Heart left ventricle (tissue), 16 donors: ENCODE measurements around the gene NEDD8. TPM values are rescaled to one million over a fixed set of nuclear protein-coding genes. Genes with fewer than 3 reads are reported as not detected.

Experiments used
- ATAC-seq, 4 donors: fragments of 200-7000 bp; cut with Tn5 transposase; one replicate each; pipeline ENCODE4 v1.9.1; 2020 to 2022; ENCODE audit warnings: moderate library complexity in 4 of 4, mild to moderate bottlenecking in 3 of 4, moderate number of reproducible peaks in 1 of 4
- DNase-seq, 5 donors: peaks; one replicate each; pipeline ENCODE4 v3.0.0-alpha.2; 2020
- H3K27ac ChIP-seq, 12 donors: fragments of 200-600 bp; sonication (generic) in 4 of 12; one replicate each; pipeline versions ENCODE4 v1.5.0 to v1.8.0; 2016 to 2022; ENCODE audit warnings: mild to moderate bottlenecking in 2 of 12
- H3K27me3 ChIP-seq, 9 donors: fragments of 200-600 bp; sonication (generic) in 2 of 9; one replicate each; pipeline versions ENCODE4 v1.5.1 to v1.8.0; 2016 to 2022; ENCODE audit warnings: mild to moderate bottlenecking in 3 of 9
- H3K36me3 ChIP-seq, 9 donors: fragments of 200-600 bp; sonication (generic) in 2 of 9; one replicate each; pipeline versions ENCODE4 v1.5.0 to v1.8.0; 2018 to 2022; ENCODE audit warnings: mild to moderate bottlenecking in 2 of 9
- H3K4me1 ChIP-seq, 12 donors: fragments of 200-600 bp; sonication (generic) in 4 of 12; one replicate each; pipeline versions ENCODE4 v1.5.0 to v1.8.0; 2016 to 2022; ENCODE audit warnings: mild to moderate bottlenecking in 3 of 12
- H3K4me3 ChIP-seq, 12 donors: fragments of 200-600 bp; sonication (generic) in 4 of 12; one replicate each; pipeline versions ENCODE4 v1.5.0 to v1.8.0; 2017 to 2022; ENCODE audit warnings: mild to moderate bottlenecking in 9 of 12, moderate library complexity in 4 of 12
- H3K9me3 ChIP-seq, 12 donors: fragments of 200-600 bp; sonication (generic) in 4 of 12; one replicate each; pipeline versions ENCODE4 v1.5.0 to v1.8.0; 2016 to 2022; ENCODE audit warnings: mild to moderate bottlenecking in 1 of 12
- POLR2A ChIP-seq, 2 donors: fragments of 450-650 bp; IDR thresholded peaks; one replicate each; pipeline ENCODE4 v1.6.1; 2017; ENCODE audit warnings: antibody characterized with exemption in 2 of 2, mild to moderate bottlenecking in 2 of 2, moderate library complexity in 2 of 2
- WGBS, 4 donors: extraction: QIAGEN DNeasy Blood & Tissue Kit in 2 of 4; methylation state at CpG; one replicate each; pipeline versions ENCODE4 v1.1.5 to v1.1.7; 2013 to 2018; 5-methylcytosine and 5-hydroxymethylcytosine counted together
- intact Hi-C, 10 donors: fragments of 100-400 bp; cut with DNase I; formaldehyde crosslinking; loops; one replicate each; pipeline versions ENCODE4 v1.11.1 to v1.14.2; 2022
- polyA plus RNA-seq, 2 donors: library from polyadenylated mRNA; stranded (reverse); fragments of 200-250 nt; gene quantifications; one replicate each; pipeline ENCODE4 v1.2.3, GENCODE V29; 2013
- total RNA-seq, 9 donors: library from RNA; depleted of rRNA in 2 of 9; stranded (reverse); fragments of >200 nt in 2 of 9; fragmentation: NEBNext Ultra II Directional in 3 of 9; extraction: Animal tissue kit (Norgen Biotek cat#: 25700) in 3 of 9; gene quantifications; one replicate each; pipeline versions ENCODE4 v1.1.0 to v1.2.4, GENCODE V29; 2016 to 2023
- TF ChIP-seq, protein P1 (sequence below), 12 donors: fragments of 200-600 bp; sonication (generic) in 4 of 12; IDR thresholded peaks; one replicate each; pipeline versions ENCODE4 v1.5.0 to v1.8.0; 2018 to 2022; ENCODE audit warnings: antibody characterized with exemption in 12 of 12, mild to moderate bottlenecking in 5 of 12
- donor health status: ischemic (EF 13 %, LVEDD 7.1; RV severe dilation, severe dysfunction).
- donor health status: healthy with polysubstance abuse.
- donor health status: DM: no; HTN: yes; CAD: no.
- donor health status: DM: no; HTN: no; CAD: no.
- donor health status: ischemic (EF 25% LVEDD 6.9; RV normal size, moderate dysfunction).
- donor health status: ischemic (EF 25% LVEDD 5.7; RV mildly dilated, moderate dysfunction).
- donor health status: healthy.
- donor health status: DM: yes; HTN: yes; CAD: no.
- donor health status: ischemic (EF 35%, LVEDD 5.7; RV mildly dilated, moderate dysfunction).
- donor health status: nonischemic (EF 11% LVEDD 7.7; RV severe dilation, severe dysfunction).
- donor health status: DM: yes; HTN: yes; CAD: no.
- donor health status: PGD.
- donor health status: ischemic (EF 29% LVEDD 5.4; RV normal size, mild dysfunction).
- donor health status: nonischemic (EF 23%, LVEDD 6.1; RV moderate dilation, normal function).

The NEDD8 gene
- total and polyA plus RNA-seq, 11 donors = 174 to 287 (median 206) TPM

GRCh38 chr14:24185026-24185425 lies 47.1 kb downstream of the NEDD8 start:
- intact Hi-C loops = no loop called here
- ATAC-seq (no peak), DNase-seq (no peak)
- H3K36me3 ChIP-seq = peaks cover 4 to 76% (median 57%) of the 10 kb centered on the region in 9 donors
- H3K4me1 ChIP-seq = peaks cover 0 to 31% (median 17%) of the 10 kb centered on the region in 12 donors
- H3K9me3 ChIP-seq = no peaks in the 10 kb centered on the region
- no peak overlapping the region for H3K27ac ChIP-seq
- TF ChIP-seq POLR2A (IDR thresholded peaks at IDR 0.05) = no peak
- TF ChIP-seq, protein P1, sequence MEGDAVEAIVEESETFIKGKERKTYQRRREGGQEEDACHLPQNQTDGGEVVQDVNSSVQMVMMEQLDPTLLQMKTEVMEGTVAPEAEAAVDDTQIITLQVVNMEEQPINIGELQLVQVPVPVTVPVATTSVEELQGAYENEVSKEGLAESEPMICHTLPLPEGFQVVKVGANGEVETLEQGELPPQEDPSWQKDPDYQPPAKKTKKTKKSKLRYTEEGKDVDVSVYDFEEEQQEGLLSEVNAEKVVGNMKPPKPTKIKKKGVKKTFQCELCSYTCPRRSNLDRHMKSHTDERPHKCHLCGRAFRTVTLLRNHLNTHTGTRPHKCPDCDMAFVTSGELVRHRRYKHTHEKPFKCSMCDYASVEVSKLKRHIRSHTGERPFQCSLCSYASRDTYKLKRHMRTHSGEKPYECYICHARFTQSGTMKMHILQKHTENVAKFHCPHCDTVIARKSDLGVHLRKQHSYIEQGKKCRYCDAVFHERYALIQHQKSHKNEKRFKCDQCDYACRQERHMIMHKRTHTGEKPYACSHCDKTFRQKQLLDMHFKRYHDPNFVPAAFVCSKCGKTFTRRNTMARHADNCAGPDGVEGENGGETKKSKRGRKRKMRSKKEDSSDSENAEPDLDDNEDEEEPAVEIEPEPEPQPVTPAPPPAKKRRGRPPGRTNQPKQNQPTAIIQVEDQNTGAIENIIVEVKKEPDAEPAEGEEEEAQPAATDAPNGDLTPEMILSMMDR (IDR thresholded peaks at IDR 0.05) = no peak
- H3K27me3 ChIP-seq = no peaks in the 10 kb centered on the region
- H3K4me3 ChIP-seq = no peak overlapping the region
- WGBS, 4 donors = 94 to 97% (median 95%) methylated on average over 7 of the region's 7 CpGs

DNA sequence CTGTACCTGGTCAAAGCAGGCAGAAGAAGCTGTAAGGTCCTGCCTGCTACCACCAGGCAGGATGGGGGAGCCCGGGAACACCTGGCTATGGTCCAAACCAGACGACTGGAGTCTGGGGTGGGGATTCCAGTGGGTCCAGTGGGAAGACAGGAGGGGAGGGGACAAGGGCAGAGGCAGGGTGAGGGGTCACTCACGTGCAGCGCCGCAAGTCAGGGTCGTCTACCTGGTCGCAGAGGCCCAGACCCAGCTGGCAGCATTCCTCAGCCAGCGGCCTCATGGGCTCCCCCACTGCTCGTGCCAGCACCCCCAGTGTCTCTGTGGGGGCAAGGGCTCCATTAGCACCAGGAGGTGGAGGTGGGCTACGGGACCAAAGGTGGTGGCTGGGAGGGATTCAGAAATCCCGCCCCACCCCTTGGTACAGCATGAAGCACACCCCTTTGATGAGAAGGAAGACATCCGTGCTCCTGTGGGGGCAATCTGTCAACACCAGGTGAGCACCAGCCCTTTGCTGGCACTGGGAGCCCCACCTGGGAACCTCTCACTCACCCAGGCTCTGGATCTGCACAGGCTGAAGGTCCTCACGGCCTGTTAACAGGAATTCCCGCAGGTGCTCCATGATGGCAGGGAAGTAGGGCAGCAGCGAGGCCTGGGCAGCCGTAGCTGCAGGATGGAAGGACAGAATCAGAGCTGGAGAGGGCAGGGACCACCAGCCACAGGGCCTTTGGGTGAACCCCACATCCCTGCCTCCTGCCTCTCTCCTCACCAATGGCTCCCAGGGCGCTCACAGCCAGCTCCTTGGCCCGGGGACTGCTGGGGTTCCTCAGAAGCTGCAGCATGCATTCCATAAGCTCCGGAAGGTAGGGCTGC lies 47.8 kb downstream of the NEDD8 start:
- Histone ChIP-seq H3K9me3 (no peaks in the 10 kb centered on the region), H3K4me1 (peaks cover 0 to 34% (median 21%) of the 10 kb centered on the region in 12 donors), H3K27me3 (no peaks in the 10 kb centered on the region), H3K36me3 (peaks cover 4 to 78% (median 62%) of the 10 kb centered on the region in 9 donors), H3K27ac (no peak overlapping the region), H3K4me3 (no peak overlapping the region)
- ATAC-seq (no peak), DNase-seq (peak in 1 of 5 donors; percentile 18)
- WGBS, 4 donors = 81 to 88% (median 88%) methylated on average over 14 to 19 of the region's 19 CpGs
- intact Hi-C loops = no loop called here
- TF ChIP-seq, protein P1 (IDR thresholded peaks at IDR 0.05) = no peak

DNA sequence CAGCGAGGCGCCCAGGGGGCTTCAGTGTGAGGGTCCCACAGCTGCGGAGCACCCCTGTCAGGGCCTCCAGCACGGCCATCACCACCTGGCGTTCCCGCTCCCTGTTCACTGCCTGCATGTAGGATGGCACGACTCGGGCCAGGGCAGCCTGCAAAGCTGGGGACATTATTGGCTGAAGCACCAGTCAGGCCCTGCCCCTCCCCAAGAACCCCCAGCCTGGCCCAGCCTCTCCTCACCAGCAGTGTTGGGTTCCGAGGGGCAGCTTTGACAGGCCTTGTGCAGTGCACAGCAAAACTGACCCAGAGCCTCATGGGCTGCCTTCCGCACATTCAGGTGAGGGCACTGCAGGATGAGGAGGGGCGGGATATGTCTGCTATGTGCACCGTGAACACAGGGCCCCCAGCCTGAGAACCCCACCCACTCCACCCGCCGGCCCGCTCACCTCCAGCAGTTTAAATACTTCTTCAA lies 49.1 kb downstream of the NEDD8 start:
- H3K27ac ChIP-seq = no peak overlapping the region
- H3K27me3 ChIP-seq = no peaks in the 10 kb centered on the region
- H3K4me3 ChIP-seq = no peak overlapping the region
- TF ChIP-seq, protein P1 (IDR thresholded peaks at IDR 0.05) = no peak
- TF ChIP-seq POLR2A (IDR thresholded peaks at IDR 0.05) = no peak
- DNase-seq (peak in 1 of 5 donors; percentile 8), ATAC-seq (no peak)
- H3K9me3 ChIP-seq = no peaks in the 10 kb centered on the region
- 88 to 95% (median 93%) methylated on average over 8 to 15 of the region's 15 CpGs for WGBS, 4 donors
- intact Hi-C loops = no loop called here
- H3K36me3 ChIP-seq = peaks cover 4 to 90% (median 74%) of the 10 kb centered on the region in 9 donors
- H3K4me1 ChIP-seq = peaks cover 0 to 26% (median 13%) of the 10 kb centered on the region in 12 donors

DNA sequence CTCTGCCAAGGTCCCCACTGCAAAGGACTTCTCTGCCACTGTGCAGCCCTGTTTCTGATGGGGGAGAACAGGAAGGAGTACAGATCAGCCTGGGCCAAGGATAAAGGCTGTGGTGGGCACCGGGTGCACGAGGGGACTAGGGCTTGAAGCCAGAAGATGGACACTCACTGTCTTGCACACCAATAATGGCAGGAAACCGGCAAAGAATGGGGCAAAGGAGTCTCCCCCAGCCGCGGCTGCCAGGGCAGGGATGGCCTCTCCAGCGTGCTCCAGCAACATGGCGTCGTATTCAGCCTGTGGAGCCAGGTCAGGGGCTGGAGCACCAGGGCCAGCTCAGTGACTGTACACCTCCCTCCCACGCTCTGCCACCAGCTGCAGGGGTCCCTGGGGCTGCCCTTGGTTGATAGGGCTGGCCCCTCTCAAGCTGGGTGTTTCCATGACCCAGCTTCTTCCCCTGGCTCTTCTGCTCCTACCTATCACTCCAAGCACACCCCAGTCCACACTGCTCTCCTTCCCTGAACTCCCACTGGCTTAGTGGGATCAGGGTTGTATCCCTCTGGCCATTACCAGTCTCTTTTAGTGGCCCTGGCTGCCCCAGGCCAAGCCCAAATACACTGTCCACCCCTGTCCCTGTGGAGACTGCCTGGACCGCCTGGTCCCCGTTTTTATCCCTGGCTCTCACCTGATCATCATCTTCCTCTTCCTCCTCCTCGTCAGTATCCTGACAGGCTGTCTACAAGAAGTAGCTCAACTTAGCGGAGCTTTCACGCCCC lies 49.9 kb downstream of the NEDD8 start:
- ATAC-seq (no peak), DNase-seq (no peak)
- Histone ChIP-seq H3K9me3 (no peaks in the 10 kb centered on the region), H3K36me3 (peaks cover 4 to 98% (median 81%) of the 10 kb centered on the region in 9 donors), H3K27ac (no peak overlapping the region), H3K4me1 (peaks cover 0 to 18% (median 9%) of the 10 kb centered on the region in 12 donors), H3K4me3 (no peak overlapping the region), H3K27me3 (no peaks in the 10 kb centered on the region)
- 85 to 89% (median 87%) methylated on average over 12 to 14 of the region's 14 CpGs for WGBS, 4 donors
- TF ChIP-seq, protein P1 (IDR thresholded peaks at IDR 0.05) = no peak
- no peak for TF ChIP-seq POLR2A (IDR thresholded peaks at IDR 0.05)
- intact Hi-C loops = no loop called here
